GM12892 (cell line): Measurements from ENCODE around the gene MREG.

Source experiments
- DNase-seq: peaks from one replicate; pipeline ENCODE4 v3.0.0; 2011; ENCODE audit not compliant: insufficient read length
- FAIRE-seq: peaks from 2 replicates; lab custom pipeline; 2011; peaks lifted over from hg19 to GRCh38; lab: Jason Lieb, UNC
- POLR2A ChIP-seq: IDR thresholded peaks from 2 replicates; pipeline ENCODE4 v1.6.1; 2011; ENCODE audit warnings: low read depth, low read length, control low read depth
- POLR2AphosphoS5 ChIP-seq: IDR thresholded peaks from 2 replicates; pipeline ENCODE4 v1.6.1; 2011; ENCODE audit warnings: low read depth, low read length, control low read depth
- TAF1 ChIP-seq: IDR thresholded peaks from 2 replicates; pipeline ENCODE4 v1.6.1; 2011; ENCODE audit warnings: low read depth, mild to moderate bottlenecking, control low read depth, low read length, borderline replicate concordance

Gene MREG

GRCh38 chr2:216041438-216041837 lies 28.1 kb upstream of the MREG start:
- DNase-seq: no peak
- TF ChIP-seq POLR2A: no peak
- no peak for TF ChIP-seq TAF1
- TF ChIP-seq POLR2AphosphoS5: no peak
- FAIRE-seq: no peak

GRCh38 chr2:216039918-216040317 lies 26.6 kb upstream of the MREG start:
- DNase-seq: no peak
- TF ChIP-seq TAF1 (no peak), POLR2A (no peak), POLR2AphosphoS5 (no peak)
- FAIRE-seq: no peak

GRCh38 chr2:216034065-216034464 lies 20.7 kb upstream of the MREG start:
- TF ChIP-seq TAF1 (no peak), POLR2AphosphoS5 (no peak), POLR2A (no peak)
- DNase-seq (peak; percentile 40), FAIRE-seq (peak; percentile 88)

GRCh38 chr2:216033403-216033802 lies 20.1 kb upstream of the MREG start:
- no peak for FAIRE-seq
- TF ChIP-seq POLR2AphosphoS5: no peak
- TF ChIP-seq POLR2A: no peak
- TF ChIP-seq TAF1: no peak
- no peak for DNase-seq

- FAIRE-seq: peak; percentile 78
- TF ChIP-seq TAF1 (no peak), POLR2AphosphoS5 (no peak), POLR2A (peak; percentile 49; the same call in 1 of the 2 replicates)
- DNase-seq: no peak
These were observed 18.8 kb upstream of the MREG start for GRCh38 chr2:216031960-216032689.

GRCh38 chr2:216030216-216030615 lies 16.9 kb upstream of the MREG start:
- TF ChIP-seq POLR2A: no peak
- no peak for TF ChIP-seq TAF1
- no peak for TF ChIP-seq POLR2AphosphoS5
- DNase-seq (no peak), FAIRE-seq (no peak)

GRCh38 chr2:216029416-216030129 lies 16.2 kb upstream of the MREG start:
- DNase-seq: no peak
- FAIRE-seq: no peak
- no peak for TF ChIP-seq POLR2A
- no peak for TF ChIP-seq POLR2AphosphoS5
- no peak for TF ChIP-seq TAF1

- FAIRE-seq (no peak), DNase-seq (no peak)
- TF ChIP-seq POLR2AphosphoS5: no peak
- no peak for TF ChIP-seq POLR2A
- no peak for TF ChIP-seq TAF1
These were observed 11.5 kb upstream of the MREG start for GRCh38 chr2:216024779-216025336.

- TF ChIP-seq POLR2AphosphoS5 (no peak), POLR2A (no peak), TAF1 (no peak)
- FAIRE-seq (peak; percentile 89), DNase-seq (peak; percentile 32)
These were observed 9.8 kb upstream of the MREG start for GRCh38 chr2:216023055-216023648.

- TF ChIP-seq POLR2A (no peak), TAF1 (no peak), POLR2AphosphoS5 (no peak)
- no peak for DNase-seq
- no peak for FAIRE-seq
These were observed 8.6 kb upstream of the MREG start for GRCh38 chr2:216021768-216022565.

- TF ChIP-seq POLR2A (no peak), POLR2AphosphoS5 (no peak), TAF1 (no peak)
- FAIRE-seq: peak; percentile 51
- DNase-seq: no peak
These were observed 5.4 kb upstream of the MREG start for GRCh38 chr2:216018709-216019108.
